GM21447 (cell line): Measurements from ENCODE around the gene BAZ2B.
"Not testable (repeated sequence)": the region's sequence is repeated elsewhere in the genome, so short reads cannot be mapped to it uniquely, and the experiment has no call there.

Experiments
- ATAC-seq: cut with Tn5 transposase; IDR thresholded peaks from one replicate; pipeline ENCODE4 v1.9.1; 2021; ENCODE audit not compliant: unreplicated experiment

BAZ2B gene, protein sequence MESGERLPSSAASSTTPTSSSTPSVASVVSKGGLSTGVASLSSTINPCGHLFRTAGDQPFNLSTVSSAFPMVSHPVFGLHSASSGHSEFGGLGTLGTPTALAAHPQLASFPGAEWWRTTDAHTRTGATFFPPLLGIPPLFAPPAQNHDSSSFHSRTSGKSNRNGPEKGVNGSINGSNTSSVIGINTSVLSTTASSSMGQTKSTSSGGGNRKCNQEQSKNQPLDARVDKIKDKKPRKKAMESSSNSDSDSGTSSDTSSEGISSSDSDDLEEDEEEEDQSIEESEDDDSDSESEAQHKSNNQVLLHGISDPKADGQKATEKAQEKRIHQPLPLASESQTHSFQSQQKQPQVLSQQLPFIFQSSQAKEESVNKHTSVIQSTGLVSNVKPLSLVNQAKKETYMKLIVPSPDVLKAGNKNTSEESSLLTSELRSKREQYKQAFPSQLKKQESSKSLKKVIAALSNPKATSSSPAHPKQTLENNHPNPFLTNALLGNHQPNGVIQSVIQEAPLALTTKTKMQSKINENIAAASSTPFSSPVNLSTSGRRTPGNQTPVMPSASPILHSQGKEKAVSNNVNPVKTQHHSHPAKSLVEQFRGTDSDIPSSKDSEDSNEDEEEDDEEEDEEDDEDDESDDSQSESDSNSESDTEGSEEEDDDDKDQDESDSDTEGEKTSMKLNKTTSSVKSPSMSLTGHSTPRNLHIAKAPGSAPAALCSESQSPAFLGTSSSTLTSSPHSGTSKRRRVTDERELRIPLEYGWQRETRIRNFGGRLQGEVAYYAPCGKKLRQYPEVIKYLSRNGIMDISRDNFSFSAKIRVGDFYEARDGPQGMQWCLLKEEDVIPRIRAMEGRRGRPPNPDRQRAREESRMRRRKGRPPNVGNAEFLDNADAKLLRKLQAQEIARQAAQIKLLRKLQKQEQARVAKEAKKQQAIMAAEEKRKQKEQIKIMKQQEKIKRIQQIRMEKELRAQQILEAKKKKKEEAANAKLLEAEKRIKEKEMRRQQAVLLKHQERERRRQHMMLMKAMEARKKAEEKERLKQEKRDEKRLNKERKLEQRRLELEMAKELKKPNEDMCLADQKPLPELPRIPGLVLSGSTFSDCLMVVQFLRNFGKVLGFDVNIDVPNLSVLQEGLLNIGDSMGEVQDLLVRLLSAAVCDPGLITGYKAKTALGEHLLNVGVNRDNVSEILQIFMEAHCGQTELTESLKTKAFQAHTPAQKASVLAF (N-terminal part only)

DNA sequence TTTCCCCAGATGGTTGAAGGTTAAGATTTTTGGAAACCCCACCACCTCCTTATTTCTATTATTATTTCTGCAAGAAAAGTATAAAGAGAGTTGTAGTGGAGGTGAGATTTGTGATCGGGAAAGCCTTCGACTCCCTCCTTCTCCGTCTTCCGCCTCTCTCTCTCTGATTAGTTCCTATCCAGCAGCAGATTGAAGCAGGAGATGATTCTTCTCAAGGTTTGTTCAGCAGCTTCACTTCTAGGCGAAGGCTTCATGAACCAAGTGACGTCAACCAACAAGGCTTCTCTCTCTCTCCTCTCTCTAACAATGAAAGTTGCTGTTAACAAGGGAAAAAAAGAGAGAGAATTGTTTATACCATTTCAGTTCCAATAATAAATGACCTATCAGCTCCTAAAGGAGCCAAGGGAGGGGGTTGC lies at the start of gene BAZ2B:
Gene BAZ2B (minus strand): TSS at position 263 of the 416 bp plus-strand sequence. CDS start 137,829 bp downstream, outside the sequence.
- no peak for ATAC-seq

DNA sequence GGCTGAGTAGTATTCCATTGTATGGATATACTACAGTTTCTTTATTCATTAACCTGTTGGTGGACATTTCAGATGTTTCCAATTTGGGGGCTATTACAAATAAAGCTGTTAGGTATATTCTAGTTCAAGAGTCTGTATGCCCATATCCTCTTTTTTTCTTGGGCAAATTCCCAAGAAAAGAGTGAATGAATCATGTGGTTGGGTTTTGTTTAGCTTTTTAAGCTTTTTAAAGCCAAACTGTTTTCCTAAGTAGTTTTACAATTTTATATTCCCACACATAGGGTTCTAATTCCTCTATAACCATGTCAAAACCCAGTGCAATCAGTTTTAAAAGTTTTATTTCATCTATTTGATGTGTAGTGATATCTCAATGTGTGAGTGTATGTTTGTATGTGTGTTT lies 44.9 kb upstream of the BAZ2B start:
- ATAC-seq = no peak

DNA sequence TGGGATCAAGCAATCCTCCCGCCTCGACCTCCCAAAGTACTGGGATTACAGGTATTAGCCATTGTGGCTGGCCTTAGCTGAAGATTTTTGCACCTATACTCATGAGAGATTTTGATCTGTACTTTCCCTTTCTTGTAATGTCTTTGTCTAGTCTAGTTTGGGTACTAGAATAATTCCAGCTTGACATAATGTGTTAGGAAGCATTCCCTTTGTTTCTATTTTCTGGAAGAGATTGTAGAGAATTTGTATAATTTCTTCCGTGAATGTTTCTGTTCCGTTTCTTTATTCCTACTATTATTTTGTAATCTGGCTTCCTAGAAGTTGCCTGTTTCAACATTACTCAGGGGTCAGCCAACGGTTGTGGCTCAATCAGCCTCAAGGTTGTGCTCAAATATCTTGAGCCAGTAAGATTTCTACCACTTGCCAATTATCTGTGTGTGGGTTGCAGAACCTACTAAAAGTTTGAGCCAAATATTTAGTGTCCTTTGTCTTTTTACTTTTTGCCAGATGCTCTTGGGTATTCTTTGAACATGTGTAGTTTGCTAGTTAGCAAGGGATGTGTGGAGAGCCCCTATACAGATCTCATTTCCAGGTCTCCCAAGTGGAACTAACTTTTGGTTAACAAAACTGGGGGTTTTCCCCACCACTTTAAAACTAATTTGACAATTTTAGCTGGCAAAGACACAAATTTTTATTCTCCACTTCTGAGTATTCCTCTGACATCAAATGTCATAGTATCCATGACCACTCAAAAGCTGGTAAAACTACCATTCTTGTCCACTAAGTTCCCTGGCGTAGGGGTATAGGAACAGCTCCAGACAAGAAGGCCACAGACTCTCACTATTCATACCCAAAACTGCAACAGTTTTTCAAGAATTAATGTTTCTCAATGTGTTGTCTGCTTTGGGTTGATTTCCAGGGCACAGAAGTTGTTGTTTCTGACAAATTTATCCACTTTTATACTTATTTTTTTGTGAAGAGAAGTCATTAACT lies 42.8 kb upstream of the BAZ2B start:
- no peak for ATAC-seq

DNA sequence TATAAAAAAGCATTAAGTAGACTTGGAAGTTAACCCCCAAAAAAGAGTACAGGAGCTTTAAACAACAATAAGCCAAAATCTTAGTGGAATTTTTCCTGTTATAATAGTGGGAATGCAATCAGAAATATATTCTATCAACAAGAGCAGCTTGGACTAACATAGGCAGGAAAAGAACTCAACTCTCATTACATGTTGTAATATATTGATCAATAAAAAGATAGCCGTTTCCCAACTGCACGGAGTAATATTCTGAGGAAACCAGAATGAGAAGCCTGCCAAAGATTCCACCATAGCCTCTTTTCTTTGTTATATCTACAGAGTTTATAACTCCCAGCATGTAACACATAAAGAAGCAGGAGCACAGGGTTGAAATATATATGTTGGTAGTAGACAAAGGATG lies 37.6 kb upstream of the BAZ2B start:
- no peak for ATAC-seq

DNA sequence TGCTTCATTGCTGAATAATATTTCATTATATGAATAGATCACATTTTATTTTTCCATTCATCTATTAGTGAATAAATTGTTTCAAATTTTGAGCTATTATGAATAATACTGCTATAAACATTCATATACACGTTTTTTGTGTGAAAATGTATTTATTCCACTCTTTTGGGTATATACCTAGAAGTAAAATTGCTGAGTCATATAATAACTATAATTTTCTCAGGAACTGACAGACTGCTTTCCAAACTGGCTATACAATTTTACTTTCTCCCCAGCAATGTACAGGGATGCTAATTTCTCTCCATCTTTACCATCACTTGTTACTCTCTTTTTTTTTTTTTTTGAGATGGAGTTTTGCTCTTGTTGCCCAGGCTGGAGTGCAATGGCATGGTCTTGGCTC lies 35.5 kb upstream of the BAZ2B start:
- no peak for ATAC-seq

DNA sequence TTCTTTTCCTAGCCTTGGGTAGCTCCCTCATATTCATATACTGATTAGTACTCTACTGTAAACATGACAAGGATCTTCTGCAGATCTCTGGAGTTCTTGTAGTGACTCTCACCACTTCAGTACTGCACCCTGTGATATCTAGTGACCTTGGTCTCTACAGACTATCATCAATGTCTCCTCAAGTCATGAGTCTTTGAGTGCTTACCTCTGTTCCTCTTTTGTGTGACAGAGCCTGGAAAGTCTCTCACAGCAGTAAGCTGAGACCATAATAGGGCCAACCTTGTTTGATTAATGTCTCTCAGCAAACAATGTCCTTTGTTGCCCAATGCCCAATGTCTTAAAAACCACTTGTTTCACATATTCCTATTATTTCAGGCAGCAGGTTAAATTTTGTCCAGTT lies 34.2 kb upstream of the BAZ2B start:
- ATAC-seq = no peak

DNA sequence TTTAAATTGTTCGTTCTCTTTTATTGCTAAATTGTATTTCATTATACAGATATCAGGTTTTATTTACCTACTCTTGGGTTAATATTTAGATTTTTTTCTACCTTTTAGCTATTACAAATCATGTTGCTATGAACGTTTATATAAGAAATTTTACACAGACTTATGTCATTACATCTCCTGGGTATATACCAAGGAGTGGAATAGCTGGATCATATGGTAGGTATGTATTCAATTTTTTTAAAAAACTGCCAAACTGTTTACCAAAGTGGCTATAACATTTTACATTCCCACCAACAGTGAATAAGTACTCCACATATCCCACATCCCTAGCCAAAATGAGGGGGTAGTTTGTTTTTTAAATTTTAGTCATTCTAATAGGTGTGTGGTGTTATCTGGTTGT lies 32.3 kb upstream of the BAZ2B start:
- no peak for ATAC-seq

DNA sequence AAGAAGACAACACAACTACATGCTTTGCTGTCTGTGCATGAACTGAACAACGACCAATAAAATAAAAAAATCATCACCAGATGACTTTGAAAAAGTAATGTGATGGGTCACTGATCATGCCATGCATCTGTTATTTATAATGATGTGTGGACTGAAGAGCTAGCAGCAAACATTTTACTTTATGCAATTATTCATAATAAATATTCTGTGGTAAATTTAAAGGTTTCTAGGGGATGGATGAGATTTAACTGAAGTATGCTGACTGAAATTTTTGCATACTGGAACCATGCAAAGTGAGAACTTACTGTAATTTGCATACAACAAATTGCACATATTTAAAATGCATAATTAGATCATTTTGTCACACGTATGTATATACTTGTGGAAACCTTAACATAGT lies 31.3 kb upstream of the BAZ2B start:
- no peak for ATAC-seq

DNA sequence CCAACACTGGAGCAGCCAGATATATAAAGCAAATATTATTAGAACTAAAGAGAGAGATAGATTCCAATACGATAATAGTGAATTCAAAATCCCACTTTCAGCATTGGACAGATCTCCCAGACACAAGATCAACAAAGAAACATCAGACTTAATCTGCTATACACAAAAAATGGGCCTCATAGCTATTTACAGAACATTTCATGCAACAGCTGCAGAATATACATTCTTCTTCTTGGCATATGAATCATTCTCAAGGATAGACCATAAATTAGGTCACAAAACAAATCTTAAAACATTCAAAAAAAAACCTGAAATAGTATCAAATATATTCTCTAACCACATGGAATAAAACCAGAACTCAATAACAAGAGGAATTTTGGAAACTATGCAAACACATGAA lies 23.8 kb upstream of the BAZ2B start:
- ATAC-seq = no peak

DNA sequence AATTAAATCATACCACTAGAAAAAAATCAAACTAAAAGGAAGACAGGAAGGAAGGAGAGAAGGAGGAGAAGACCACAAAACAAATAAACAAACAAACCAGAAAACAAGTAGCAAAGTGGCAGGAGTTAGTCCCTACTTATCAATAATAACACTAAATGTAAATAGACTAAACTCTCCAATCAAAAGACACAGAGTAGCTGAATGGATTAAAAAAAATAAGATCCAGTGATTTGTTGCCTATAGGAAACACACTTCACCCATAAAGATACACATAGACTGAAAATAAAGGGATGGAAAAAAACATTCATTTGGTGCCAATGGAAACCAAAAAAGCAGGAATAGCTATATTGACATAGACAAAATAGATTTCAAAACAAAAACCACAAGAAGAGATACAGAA lies 23.4 kb upstream of the BAZ2B start:
- ATAC-seq = no peak

DNA sequence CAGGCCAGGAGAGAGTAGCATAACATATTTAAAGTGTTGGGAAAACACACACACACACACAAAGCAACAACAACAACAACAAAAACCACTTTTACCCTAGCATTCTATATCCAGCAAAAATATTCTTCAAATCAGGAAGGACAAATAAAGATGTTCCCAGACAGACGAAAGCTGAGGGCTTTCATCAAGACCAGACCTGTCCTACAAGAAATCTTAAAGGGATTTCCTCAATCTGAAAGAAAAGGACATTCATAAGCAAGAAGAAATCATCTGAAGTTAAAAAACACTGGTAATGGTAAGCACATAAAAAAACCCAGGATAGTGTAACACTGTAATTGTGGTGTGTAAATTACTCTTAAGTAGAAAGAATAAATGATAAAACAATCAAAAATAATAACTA lies 22.7 kb upstream of the BAZ2B start:
- no peak for ATAC-seq

DNA sequence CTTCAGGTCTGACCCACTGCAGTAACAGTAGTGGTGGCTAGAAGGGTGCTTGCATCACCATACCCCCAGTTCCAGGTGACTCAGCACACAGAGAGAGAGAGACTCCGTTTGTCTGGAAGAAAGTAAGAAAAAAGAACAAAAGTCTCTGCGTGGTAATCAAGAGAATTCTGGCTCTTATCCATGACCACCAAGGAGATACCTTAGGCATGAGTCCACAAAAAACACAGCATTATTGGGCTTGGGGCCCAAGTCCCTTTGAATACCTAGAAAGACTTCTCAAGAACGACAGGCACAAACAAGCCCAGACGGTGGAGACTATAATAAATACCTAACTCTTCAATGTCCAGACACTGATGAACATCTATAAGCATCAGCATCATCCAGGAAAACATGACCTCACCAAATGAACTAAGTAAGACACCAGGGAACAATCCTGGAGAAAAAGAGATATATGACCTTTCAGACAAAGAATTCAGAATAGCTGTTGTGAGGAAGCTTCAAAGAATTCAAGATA lies 21.7 kb upstream of the BAZ2B start:
- ATAC-seq = no peak

DNA sequence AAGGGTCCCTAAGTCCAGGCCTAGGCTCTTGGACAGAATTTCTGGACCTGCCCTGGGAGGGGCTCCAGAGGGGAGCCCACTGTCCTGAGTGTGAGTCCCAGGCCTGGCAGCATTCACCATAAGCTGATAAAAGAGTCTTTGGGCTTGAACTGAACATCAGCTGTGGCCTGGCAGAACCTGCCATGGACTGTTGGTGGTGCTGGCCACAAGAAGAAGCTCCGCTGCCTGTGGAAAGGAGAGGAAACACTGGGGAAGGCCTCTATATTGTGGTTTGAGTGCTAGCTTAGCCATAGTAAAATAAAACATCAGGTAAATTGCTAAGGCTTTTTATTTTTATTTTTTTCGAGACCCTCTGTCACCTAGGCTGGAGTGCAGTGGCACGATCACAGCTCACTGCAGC lies 20.9 kb upstream of the BAZ2B start:
- ATAC-seq = no peak

DNA sequence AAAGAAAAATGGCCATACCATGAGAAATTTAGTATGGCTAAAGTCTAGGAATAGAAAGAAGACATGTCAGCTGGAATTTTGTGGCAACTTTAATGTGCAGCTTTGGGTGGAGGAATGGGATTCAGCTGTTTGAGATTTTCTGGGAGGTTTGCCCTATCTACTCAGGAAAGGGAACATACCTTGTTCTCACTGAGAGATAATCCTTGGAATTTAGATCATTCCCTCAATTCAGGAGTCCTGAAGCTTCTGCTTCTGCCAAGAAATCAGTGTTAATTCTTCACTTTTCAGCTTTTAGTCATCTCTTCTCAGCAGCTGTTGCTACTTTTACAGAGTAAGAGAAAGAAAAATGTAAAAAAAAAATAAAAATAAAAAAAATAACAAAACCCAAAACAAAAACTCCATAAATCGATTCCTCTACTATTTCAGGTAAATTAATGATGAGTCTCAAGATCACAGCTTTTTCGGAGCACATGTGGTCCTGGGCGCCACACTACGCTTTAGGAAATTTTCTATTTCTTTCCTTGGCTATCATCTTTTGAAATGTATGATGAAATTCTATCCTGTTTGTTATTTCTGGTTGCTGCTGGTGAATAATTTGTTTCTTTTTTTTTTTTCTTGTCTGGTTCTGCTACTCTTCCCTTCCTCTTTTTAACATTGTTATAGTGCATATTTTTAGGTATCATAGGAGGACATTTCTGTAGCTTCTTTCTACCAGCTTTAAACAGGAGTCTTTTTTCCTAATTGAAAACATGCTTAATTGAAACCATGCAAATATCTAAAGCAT lies 18.9 kb upstream of the BAZ2B start:
- ATAC-seq = no peak

DNA sequence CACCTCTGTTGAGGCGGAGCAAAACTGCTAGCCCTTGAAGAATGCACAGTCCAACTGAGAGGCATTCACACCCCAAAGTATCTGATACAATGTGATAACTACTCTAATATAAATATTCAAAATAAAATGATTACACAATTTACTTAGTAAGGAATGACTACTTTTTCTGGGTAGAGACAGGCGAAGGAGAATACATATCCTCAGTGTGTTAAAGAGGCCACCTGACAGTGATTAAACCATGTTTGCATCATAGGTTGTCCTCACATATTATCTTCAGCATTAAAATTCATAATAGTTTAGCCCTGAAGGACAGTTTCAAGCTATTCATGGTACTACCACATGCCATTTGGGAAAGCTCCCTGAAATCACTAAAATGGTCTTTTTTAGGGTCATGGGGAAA lies 16.9 kb upstream of the BAZ2B start:
- ATAC-seq = no peak

DNA sequence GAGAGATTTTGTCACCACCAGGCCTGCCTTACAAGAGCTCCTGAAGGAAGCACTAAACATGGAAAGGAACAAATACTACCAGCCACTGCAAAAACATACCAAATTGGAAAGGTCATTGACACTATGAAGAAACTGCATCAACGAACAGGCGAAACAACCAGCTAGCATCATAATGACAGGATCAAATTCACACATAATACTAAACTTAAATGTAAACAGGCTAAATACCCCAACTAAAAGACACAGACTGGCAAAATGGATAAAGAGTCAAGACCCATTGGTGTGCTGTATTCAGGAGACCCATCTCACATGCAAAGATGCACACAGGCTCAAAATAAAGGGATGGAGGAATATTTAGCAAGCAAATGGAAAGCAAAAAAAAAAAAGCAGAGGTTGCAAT lies 9.3 kb upstream of the BAZ2B start:
- not testable (repeated sequence) for ATAC-seq

DNA sequence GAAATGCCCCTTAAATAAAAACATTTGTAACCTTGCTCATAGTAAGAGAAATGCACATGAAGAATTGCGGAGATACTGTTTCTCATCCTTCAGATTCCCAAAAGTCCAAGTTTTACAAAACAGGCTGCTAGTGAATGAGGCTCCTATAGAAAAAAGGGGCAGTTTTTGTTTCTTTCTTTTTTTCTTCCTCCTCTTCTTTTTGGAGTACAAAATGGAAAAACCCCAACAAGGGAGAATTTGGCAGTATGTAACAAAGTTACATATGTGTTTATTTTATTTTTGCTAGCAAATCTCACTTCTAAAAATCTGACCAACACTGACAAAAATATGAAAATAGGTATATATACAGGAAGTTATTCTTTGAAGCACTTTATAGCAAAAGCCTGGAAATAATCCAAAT lies 7.1 kb upstream of the BAZ2B start:
- no peak for ATAC-seq

DNA sequence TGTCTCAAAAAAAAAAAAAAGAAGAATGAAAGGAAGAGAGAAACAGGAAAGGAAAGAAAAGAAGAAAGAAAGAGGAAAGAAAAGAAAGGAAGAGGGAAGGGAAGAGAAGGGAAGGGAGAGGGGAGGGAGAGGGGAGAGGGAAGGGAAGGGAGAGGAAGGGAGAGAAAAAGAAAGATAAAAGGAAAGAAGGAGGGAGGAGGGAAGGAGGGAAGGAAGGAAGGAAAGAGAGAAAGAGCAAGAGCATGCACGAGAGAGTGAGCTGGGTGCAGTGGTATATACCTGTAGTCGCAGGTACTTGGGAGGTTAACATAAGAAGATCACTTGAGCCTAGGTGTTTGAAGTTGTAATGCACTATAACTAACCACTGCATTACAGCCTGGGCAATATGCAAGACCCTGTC lies 6.6 kb upstream of the BAZ2B start:
- ATAC-seq = no peak

DNA sequence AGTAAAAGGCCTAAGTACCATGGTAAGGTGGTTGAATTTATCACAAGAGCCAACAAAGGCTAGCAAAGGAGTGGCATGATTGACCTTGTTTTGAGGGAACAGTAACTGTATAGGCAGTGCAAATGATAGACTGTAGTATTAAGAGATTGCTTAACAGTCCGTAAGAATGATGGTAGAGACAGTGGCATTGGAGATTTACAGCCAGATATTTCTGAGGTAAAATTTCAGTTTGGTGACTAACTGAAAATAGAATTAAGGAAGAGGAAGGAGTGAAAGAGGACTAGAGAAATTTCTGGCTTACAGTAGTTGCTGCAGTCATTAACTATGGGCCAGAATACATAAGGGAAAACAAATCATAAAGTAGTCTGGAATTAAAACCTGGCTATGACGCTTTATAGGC lies 4.4 kb upstream of the BAZ2B start:
- no peak for ATAC-seq
